Skeletal muscle tissue (tissue), 4 donors: ENCODE data around the gene HEYL. TPM values are rescaled to one million over a fixed set of nuclear protein-coding genes. Genes with fewer than 3 reads are reported as not detected.

Experiments used
- H3K27ac ChIP-seq: one replicate; pipeline ENCODE4 v1.7.0; 2013; ENCODE audit warnings: mild to moderate bottlenecking, low read depth, low read length, inconsistent platforms
- H3K27me3 ChIP-seq, 3 donors: one replicate each; pipeline ENCODE4 v1.7.0; 2013; ENCODE audit warnings: low read length in 3 of 3; ENCODE audit not compliant: control insufficient read depth in 3 of 3, insufficient read depth in 3 of 3
- H3K36me3 ChIP-seq, 3 donors: one replicate each; pipeline ENCODE4 v1.7.0; 2013; ENCODE audit warnings: low read length in 3 of 3; ENCODE audit not compliant: control insufficient read depth in 3 of 3, insufficient read depth in 3 of 3
- H3K4me1 ChIP-seq, 3 donors: one replicate each; pipeline ENCODE4 v1.7.0; 2013; ENCODE audit warnings: low read length in 3 of 3, mild to moderate bottlenecking in 3 of 3; ENCODE audit not compliant: control insufficient read depth in 3 of 3, insufficient read depth in 3 of 3
- H3K4me3 ChIP-seq, 3 donors: one replicate each; pipeline ENCODE4 v1.7.0; 2013; ENCODE audit warnings: low read length in 3 of 3
- H3K9ac ChIP-seq, 3 donors: one replicate each; pipeline ENCODE4 v1.7.0; 2013; ENCODE audit warnings: low read length in 3 of 3, mild to moderate bottlenecking in 3 of 3, moderate library complexity in 2 of 3, low read depth in 1 of 3
- H3K9me3 ChIP-seq, 3 donors: one replicate each; pipeline ENCODE4 v1.7.0; 2013; ENCODE audit warnings: low read length in 3 of 3; ENCODE audit not compliant: control insufficient read depth in 3 of 3
- total RNA-seq: library from RNA; depleted of rRNA; stranded (reverse); fragments of >200 nt; gene quantifications from one replicate; pipeline ENCODE4 v1.2.3, GENCODE V29; 2014
- donor health status: Osteomylitis.

HEYL gene
- total RNA-seq, 1 donor from 2014 or later, result 11.0 TPM

DNA sequence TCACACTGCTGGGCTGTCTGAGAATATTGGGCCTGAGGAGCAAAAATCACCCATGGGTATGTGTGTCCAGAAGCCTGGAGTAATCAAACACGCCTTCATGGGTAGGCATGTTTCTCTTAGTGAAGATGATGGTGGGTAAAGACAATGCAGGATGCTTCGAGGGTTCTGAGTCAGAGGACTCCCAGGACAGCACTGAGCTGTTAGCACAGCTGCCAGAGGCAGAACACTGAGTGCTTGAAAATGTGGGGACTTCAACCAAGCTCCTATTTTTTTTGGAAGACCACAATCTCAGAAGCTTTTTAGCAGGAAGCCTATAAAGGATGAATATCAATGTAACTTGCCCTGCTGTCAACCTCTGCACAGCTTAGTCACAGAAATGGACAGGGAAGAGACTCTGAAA is 40.4 kb upstream of the HEYL start:
- Histone ChIP-seq H3K4me1 (peaks cover 6 to 16% (median 16%) of the 10 kb centered on the region in 3 donors), H3K4me3 (no peak overlapping the region), H3K27ac (no peak overlapping the region), H3K9me3 (no peaks in the 10 kb centered on the region), H3K9ac (no peak overlapping the region), H3K36me3 (no peaks in the 10 kb centered on the region), H3K27me3 (peaks cover 10 to 29% (median 26%) of the 10 kb centered on the region in 3 donors)

DNA sequence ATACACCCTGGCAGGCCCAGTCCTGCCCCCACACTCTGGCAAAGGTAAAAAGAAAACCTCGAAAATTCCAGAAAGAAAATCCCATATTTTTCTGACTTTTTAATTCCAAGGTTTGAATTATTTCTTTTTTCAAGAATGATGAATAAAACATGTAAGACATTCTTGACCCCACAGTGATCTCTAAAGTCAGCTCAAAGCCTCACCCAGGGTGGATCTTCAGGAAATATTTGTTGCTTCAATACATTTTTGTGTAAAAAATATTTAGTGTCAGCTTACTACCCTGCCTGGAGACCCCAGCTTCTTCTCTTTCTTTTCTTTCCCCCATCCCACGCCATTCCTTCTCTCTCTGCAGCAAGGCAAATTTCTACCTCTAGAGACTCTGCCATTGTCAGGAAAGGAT is 39.4 kb upstream of the HEYL start:
- Histone ChIP-seq H3K9ac (no peak overlapping the region), H3K4me3 (no peak overlapping the region), H3K27ac (no peak overlapping the region), H3K9me3 (no peaks in the 10 kb centered on the region), H3K27me3 (peaks cover 3 to 24% (median 22%) of the 10 kb centered on the region in 3 donors), H3K36me3 (no peaks in the 10 kb centered on the region), H3K4me1 (peaks cover 6 to 16% (median 16%) of the 10 kb centered on the region in 3 donors)

DNA sequence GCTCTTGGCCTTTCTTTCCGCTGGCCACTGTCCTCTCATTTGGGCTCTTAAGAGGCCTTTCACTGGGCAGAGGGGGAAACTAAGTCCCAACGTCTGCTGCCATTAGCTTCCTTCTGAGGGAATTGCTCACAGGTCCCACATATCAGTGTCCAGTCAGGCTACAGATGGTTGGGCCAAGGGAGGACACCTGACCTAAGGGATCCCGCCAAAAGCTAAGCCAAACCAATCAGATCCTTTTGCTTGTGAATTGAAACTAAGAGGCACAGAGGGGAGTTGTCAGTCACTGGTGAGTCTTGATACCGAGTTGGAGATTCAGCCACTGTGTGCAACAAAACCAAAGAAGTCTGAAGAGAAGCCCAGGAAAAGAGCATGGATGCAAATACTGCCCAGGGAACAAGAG is 38.2 kb upstream of the HEYL start:
- H3K36me3 ChIP-seq, result no peaks in the 10 kb centered on the region
- no peak overlapping the region for H3K9ac ChIP-seq
- peaks cover 15 to 25% (median 24%) of the 10 kb centered on the region in 3 donors for H3K4me1 ChIP-seq
- no peaks in the 10 kb centered on the region for H3K9me3 ChIP-seq
- H3K27me3 ChIP-seq, result peaks cover 0 to 16% (median 14%) of the 10 kb centered on the region in 3 donors
- no peak overlapping the region for H3K27ac ChIP-seq
- no peak overlapping the region for H3K4me3 ChIP-seq

DNA sequence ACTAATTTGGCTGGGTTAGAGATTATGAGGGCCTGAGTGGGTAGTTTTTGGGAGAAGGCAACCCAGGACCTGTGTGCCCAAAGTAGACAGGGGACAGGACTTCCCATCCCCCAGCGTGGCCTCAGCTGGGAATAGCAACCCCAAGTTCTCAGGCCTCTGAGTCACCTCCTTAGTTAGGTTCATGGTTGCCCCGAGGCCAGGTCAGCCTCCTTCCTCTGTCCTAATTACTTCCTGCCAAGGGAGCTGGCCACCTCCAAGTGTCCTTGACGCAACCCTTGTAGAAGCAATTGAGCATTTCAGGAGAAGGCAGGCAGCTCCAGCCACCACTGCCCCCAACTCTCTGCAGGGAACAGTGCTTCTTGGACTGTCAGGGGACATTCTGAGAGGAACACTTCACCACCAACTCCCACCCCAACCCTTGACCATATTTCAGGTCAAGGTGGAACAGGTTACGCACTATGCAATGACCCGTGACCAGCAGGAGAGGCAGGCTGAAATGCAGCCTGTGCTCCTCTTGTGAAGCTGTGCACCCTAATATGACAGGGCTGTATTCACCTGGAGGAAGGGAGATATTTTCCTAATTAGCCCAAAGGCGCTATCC is 37.6 kb upstream of the HEYL start:
- H3K9me3 ChIP-seq, result no peaks in the 10 kb centered on the region
- peaks cover 21 to 31% (median 30%) of the 10 kb centered on the region in 3 donors for H3K4me1 ChIP-seq
- H3K4me3 ChIP-seq, result peak overlapping the region in 1 of 3 donors; percentile 35
- peaks cover 0 to 10% (median 8%) of the 10 kb centered on the region in 3 donors for H3K27me3 ChIP-seq
- H3K36me3 ChIP-seq, result no peaks in the 10 kb centered on the region
- peak overlapping the region in 1 of 3 donors; percentile 51 for H3K9ac ChIP-seq
- peak overlapping the region; percentile 61 for H3K27ac ChIP-seq

DNA sequence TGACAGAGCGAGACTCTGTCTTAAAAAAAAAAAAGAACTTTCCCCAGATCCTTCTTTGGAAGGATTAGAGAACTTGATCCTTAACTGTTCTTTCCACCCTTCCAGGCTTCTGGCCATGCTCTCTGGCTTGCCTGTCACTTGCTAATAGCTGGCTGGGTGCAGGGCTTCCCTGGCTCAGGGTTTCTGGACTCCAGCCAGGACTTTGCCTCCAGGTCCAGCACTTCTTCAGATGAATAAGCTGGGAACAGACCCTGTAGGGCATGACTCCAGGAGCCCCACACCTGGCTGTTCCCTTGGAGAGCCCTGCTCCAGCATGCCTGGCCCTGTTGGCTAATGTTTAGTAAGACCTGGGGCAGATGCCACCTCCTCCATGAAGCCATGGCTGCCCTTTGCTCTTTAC is 35.8 kb upstream of the HEYL start:
- Histone ChIP-seq H3K4me1 (peaks cover 33 to 44% (median 42%) of the 10 kb centered on the region in 3 donors), H3K36me3 (no peaks in the 10 kb centered on the region), H3K9me3 (no peaks in the 10 kb centered on the region), H3K4me3 (no peak overlapping the region), H3K9ac (no peak overlapping the region), H3K27me3 (no peaks in the 10 kb centered on the region), H3K27ac (no peak overlapping the region)

DNA sequence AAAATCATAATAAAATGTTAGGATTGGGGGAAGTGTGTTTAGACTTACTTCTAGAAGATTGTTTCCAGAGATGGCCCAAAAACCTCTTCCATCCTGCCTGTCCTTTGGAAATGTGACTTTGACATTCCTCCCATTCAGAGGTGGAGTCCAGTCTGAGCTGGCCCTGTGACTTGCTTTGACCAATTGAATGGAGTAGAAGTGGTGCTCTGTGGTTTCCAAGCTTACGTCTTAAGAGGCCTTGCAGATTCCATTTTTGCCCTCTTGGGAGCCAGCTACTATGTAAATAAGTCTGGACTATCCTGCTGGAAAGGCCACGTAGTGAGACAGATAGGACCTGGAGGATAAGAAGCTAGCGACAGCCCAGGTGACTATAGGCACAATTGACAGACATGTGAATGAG is 33.8 kb upstream of the HEYL start:
- H3K4me3 ChIP-seq, result no peak overlapping the region
- H3K36me3 ChIP-seq, result no peaks in the 10 kb centered on the region
- H3K27ac ChIP-seq, result no peak overlapping the region
- peak overlapping the region in 2 of 3 donors; percentile 34 to 95 for H3K9ac ChIP-seq
- peaks cover 50 to 61% (median 57%) of the 10 kb centered on the region in 3 donors for H3K4me1 ChIP-seq
- no peaks in the 10 kb centered on the region for H3K27me3 ChIP-seq
- H3K9me3 ChIP-seq, result no peaks in the 10 kb centered on the region

DNA sequence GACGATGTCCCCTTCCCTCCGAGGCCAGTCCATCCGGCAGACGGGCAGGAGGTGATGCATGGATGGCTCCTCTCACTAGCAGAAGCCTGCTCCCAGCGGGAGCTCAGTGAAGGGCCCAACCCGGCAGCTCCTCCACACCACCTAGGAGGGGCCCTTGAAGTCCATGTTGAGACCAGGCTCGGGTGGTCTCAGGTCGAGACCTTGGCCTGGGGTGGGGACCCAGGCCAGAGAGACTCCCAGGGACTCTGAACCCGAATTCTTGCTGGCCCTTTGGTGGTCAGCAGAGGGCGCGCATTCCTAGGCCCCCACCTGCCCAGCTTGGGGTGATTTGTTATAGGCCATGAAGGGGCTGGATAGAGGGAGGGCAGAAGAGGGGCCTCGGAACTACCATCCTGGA is 33.1 kb upstream of the HEYL start:
- Histone ChIP-seq H3K4me3 (peak overlapping the region; percentile 70 to 78 (median 73)), H3K36me3 (no peaks in the 10 kb centered on the region), H3K9me3 (no peaks in the 10 kb centered on the region), H3K4me1 (peaks cover 57 to 68% (median 63%) of the 10 kb centered on the region in 3 donors), H3K27me3 (no peaks in the 10 kb centered on the region), H3K27ac (peak overlapping the region; percentile 84), H3K9ac (peak overlapping the region; percentile 81 to 95 (median 86))

DNA sequence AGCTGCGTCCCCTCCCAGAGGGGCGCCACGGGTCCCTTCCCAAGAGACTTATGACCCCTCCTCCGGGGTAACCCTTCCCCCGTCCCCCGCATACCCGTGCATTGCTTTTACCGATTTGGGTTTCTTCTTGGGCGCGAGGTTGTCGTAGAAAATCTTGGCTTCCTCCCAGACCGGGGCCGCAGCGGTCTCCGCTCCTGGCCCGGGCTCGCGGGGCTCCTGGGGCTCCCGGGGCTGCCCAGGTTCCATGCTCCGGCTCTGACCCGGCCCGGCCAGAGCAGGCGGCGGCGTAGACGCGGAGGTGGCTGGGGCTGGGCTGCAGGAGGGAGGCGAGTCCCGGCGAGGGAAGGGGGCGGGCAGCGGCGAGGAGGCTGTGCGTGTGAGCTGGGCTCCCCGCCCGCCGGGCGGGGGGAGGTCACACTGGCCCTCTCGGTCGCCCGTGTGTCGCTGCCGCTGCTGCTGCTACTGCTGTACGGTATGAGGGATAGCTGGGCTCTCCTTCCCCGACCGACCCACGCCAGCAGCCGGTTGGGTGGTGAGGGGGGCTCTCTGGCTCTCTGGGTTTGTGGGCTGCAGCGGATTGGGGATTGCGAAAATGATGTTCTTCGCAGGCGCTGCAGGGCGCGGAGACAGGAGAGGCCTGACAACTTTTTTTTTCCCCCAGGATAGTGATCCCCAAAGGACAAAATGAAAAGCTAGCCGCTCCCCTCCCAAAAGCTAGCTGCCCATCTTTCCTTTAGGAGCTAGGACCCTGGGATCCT is 32.5 kb upstream of the HEYL start, which contains the start of gene NT5C1A:
Gene NT5C1A, minus strand, starts transcription at position 315 of the 758 bp plus-strand sequence. Its CDS starts 69 bp downstream, at position 246.
- peak within 1 kb of the TSS; percentile 70 to 78 (median 73) for H3K4me3 ChIP-seq
- H3K4me1 ChIP-seq, result peaks cover 62 to 68% (median 63%) of the 10 kb centered on the region in 3 donors
- no peaks in the 10 kb centered on the region for H3K27me3 ChIP-seq
- no peaks in the 10 kb centered on the region for H3K36me3 ChIP-seq
- H3K27ac ChIP-seq, result peak within 1 kb of the TSS; percentile 84
- peak within 1 kb of the TSS; percentile 81 to 95 (median 86) for H3K9ac ChIP-seq
- H3K9me3 ChIP-seq, result no peaks in the 10 kb centered on the region

DNA sequence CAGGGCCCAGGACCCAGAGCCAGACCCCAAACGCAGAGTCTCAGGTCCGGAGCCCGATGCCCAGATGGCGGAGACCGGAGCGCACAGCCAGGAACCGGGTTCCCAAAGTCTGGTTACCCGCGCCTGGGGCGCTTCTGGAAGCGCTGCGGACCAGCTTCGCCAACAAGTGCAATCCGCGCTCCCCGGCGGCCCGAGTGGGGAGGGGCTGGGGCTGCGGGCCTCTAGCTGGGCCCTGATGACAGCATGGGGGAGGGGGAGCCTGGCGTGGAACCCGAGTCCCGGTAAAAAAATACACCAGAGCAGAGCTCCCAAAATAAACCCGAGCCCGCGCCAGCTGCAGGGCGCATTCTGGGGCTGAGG is 32.0 kb upstream of the HEYL start:
- H3K36me3 ChIP-seq, result no peaks in the 10 kb centered on the region
- H3K4me3 ChIP-seq, result peak overlapping the region; percentile 70 to 78 (median 73)
- peaks cover 58 to 65% (median 61%) of the 10 kb centered on the region in 3 donors for H3K4me1 ChIP-seq
- no peaks in the 10 kb centered on the region for H3K27me3 ChIP-seq
- no peaks in the 10 kb centered on the region for H3K9me3 ChIP-seq
- H3K27ac ChIP-seq, result peak overlapping the region; percentile 84
- peak overlapping the region; percentile 81 to 95 (median 86) for H3K9ac ChIP-seq

DNA sequence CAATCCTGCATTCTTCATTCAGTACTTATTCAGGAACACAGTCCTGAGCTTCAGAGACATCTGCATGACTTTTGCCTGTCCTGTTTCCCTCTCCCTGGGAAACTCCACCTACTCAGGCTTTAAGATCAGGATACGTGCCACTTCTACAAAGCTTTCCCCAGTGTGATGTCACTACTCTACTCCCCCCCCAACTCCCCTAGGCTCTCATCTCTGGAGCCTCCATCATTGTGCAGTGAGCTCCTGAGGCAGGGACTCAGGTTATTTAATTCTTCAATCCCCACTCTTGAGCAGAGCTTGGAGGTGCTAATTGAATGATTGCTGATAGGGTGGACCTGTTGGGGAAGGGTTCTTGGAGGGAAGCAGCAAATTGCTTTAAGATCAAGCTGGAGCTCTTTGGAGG is 31.2 kb upstream of the HEYL start:
- no peaks in the 10 kb centered on the region for H3K9me3 ChIP-seq
- H3K36me3 ChIP-seq, result peaks cover 1 to 6% (median 4%) of the 10 kb centered on the region in 3 donors
- peak overlapping the region; percentile 66 to 78 (median 73) for H3K4me3 ChIP-seq
- no peaks in the 10 kb centered on the region for H3K27me3 ChIP-seq
- H3K9ac ChIP-seq, result peak overlapping the region; percentile 81 to 95 (median 86)
- peaks cover 57 to 65% (median 60%) of the 10 kb centered on the region in 3 donors for H3K4me1 ChIP-seq
- peak overlapping the region; percentile 84 for H3K27ac ChIP-seq
